GM12801 (cell line): ENCODE data around the gene TRANK1.

ENCODE experiments used
- CTCF ChIP-seq: IDR thresholded peaks from one replicate; pipeline ENCODE4 v1.5.1; 2011; ENCODE audit warnings: control low read depth; ENCODE audit not compliant: insufficient read length; ENCODE audit errors: extremely low read depth

TRANK1 gene

GRCh38 chr3:36923523-36923943 lies 21.3 kb downstream of the TRANK1 start:
- TF ChIP-seq CTCF = no peak

- no peak for TF ChIP-seq CTCF
These were observed 23.8 kb downstream of the TRANK1 start for GRCh38 chr3:36920884-36921567.

- no peak for TF ChIP-seq CTCF
These were observed 25.3 kb downstream of the TRANK1 start for GRCh38 chr3:36919439-36920160.

GRCh38 chr3:36918050-36918449 lies 26.8 kb downstream of the TRANK1 start:
- TF ChIP-seq CTCF = no peak

- TF ChIP-seq CTCF = no peak
These were observed 32.7 kb downstream of the TRANK1 start for GRCh38 chr3:36911990-36912804.

GRCh38 chr3:36909666-36910065 lies 35.2 kb downstream of the TRANK1 start:
- TF ChIP-seq CTCF = no peak

GRCh38 chr3:36909181-36909580 lies 35.7 kb downstream of the TRANK1 start:
- TF ChIP-seq CTCF = no peak
